Midbrain (tissue), 1 donor: Measurements from ENCODE around the gene MYZAP.

Source experiments
- DNase-seq: peaks from one replicate; lab custom pipeline; 2025; lab: John Stamatoyannopoulos, UW

Gene MYZAP

DNA sequence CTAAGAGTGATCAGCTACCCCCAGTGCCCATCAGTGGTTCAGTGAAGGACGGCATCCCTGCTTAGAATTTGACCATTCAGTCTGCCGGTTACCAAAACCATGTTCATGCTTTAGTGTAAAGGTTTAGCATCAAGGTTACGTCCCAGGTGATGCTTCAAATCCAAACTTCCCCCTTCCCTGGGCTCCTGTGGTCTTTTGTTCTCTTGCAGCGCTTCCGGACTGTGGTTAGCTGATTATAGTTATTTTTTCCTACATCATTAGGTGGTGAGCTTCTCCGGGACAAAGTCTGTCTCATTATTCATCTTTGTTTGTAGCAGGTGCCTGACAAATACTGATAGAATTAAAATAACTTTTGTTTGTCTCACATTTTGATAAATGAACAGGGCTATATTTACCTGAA, 28.3 kb upstream of the MYZAP start:
- no peak for DNase-seq

DNA sequence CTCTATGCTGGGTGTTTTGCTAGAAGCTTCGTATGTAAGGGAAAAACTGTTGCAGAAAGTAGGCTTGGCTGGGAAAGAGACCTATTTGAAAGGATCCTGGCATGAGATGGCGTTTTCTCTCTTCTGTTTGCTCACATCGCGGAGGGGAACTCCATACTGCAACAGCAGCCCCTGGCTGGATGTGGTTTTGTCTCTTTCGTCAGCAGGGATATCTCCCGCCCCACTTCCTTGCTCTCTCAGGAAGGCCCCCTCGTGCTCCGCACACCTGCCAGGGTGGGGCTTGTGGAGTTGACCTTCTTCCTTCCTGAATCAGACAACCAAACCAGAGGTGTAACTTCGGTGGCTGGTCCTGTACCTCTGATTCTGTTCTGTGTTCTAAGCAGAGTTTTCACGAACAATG, 26.4 kb upstream of the MYZAP start:
- no peak for DNase-seq

DNA sequence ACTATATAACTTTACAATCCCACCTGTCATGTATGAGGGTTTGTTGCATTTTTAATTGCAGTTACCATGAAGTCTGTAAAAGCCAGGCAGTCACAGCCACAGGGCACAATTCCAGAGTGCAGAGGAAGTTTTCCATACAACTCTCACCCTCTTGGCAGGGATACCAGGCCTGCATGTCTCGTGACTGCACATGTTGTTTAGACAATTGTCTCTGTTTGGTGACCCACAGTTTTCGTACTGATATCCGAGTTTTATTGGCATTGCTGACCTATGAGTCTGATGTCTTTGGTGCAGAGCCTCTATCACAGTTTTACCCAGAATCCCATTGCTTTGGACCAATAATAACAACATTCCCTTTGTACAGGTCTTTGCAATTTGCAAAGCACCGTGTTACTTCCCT, 24.9 kb upstream of the MYZAP start:
- no peak for DNase-seq

DNA sequence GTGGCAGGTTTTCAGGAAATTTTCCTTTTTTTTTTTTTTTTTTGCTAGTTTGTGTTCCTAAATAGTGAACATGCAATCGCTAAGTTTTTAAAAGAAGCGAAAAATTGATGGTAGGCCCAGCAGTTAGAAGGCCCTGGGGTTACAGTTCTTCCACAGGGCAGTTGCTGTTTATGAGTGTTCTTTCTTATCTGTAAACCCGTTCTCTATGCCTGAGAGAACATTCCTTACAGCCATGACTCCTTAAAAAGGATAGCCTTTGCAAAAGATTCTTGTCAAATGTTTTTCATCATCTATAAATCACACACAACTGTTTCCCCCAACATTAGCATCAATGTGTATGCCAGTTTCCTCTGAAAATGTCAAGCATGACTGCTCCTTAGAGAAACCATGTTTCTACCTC, 23.8 kb upstream of the MYZAP start:
- no peak for DNase-seq

DNA sequence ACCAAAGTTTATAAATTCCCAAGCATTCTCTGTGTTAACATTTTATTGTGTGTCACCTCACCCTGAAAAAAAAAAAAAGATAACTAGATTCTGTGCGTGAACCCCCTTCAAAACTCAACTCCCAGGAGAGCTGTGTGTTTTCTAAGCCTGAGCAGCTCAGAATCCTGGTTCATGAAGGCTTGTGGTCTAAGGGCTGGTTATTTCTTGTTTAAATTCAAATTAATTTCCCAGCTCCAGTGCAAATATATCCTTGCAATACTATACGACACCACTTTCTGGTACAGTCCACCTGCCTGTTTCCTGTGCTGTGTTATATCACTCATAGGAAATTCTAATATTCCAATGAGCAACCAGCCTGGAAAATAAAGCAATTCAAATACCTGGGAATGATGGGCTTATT, 23.4 kb upstream of the MYZAP start:
- no peak for DNase-seq

DNA sequence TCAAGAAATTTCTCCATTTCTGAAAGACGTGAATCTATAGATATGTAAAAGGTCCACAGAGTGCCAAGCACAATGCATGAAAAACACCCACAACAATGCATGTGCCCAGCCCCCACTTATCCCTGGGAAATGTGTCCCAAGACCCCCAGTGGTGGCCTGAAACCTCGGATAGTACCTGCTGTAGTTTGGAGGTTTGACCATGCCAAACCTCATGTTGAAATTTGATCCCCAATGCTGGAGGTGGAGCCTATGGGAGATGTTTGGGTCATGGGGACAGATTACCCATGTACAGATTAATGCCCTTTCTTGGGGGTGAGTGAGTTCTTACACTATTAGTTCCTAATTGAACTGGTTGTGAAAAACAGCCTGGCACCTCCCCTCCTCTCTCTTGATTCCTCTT, 21.4 kb upstream of the MYZAP start:
- no peak for DNase-seq

DNA sequence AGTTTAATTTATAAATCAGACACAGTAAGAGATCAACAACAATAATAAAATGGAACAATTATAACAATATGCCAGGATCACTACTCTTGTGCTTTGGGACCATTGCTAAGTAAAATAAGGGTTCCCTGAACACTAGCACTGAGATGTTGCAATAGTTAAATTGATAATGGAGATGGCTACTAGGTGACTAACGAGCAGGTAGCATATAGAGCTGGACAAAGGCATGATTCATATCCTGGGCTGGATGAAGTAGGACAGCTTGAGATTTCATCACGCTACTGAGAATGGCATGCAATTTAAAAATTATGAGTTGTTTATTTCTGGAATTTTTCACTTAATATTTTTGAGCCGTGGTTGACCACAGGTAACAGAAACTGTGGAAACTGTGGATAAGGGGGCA, 20.7 kb upstream of the MYZAP start:
- DNase-seq, result no peak

DNA sequence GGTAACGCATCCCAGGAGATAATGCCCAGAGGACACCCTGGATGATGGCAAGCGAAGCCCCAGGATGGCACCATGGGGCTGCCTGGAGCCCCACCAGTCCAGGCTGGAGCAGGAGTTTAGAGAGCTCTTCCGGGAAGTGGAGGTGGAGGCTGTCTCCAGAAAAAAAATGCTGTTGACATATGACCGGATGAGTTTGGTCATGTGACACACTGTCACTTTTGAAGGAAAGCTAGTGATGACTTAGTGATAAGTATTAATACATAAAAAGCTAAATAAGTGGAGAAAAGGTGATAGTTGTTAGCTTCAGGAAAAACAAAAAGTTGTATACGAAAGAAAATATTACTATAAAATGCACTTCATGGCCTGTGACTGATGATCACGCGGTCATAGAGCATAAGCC, 20.0 kb upstream of the MYZAP start:
- no peak for DNase-seq

DNA sequence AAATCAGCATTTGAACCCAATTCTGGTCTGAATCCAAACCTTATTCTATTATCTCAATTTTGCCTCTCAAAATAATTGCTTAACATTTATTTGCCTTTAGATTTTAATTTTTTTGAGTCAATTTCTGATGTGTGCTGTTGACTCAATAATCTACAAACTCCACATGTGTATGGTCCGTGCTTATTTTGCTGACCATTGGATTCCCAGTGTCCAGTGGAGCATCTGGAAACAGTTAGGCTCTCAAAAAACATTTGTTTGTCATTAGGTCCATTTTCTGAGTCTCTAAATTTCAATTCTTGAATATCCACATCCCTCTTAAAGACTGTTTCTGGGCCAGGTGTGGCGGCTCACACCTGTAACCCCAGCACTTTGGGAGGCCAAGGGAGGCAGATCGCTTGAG, 19.2 kb upstream of the MYZAP start:
- DNase-seq, result no peak

DNA sequence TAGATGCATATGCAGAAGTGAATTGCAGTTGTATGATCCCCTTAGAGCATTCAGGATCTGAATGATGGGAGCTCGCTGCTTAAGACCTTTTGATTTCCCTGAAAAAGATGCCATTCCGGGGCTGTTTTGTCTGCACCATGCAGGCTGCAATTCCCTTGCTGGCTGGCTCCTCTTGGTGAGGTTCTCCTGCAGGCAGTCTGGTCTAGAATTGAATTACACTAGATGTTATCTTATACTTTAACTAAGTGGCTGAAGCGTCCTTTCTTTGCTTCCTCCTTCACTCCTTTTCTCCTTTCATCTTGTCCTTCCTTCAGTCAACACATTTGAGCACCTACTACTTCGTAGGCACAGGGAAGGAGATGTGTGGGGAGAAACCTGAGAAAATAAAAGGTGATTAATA, 18.6 kb upstream of the MYZAP start:
- no peak for DNase-seq

DNA sequence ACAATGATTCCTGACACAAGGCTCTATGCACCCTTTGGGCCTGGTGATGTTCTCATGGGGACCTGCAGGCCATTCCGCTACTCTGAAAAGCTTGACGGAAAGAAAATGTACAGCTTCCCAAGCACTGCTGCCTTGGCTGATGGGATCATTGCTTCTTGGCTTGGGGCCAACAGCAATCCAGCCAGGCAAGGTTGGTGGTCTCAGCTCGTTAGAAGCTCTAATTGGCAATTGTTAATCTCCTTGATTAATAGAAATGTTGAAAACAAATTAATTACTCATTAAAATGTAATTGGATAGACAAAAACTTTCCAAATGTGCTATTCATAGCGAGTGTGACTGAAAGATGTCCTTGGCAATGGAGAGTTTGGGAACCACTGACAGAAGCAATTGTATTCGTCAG, 16.3 kb upstream of the MYZAP start:
- DNase-seq, result no peak

DNA sequence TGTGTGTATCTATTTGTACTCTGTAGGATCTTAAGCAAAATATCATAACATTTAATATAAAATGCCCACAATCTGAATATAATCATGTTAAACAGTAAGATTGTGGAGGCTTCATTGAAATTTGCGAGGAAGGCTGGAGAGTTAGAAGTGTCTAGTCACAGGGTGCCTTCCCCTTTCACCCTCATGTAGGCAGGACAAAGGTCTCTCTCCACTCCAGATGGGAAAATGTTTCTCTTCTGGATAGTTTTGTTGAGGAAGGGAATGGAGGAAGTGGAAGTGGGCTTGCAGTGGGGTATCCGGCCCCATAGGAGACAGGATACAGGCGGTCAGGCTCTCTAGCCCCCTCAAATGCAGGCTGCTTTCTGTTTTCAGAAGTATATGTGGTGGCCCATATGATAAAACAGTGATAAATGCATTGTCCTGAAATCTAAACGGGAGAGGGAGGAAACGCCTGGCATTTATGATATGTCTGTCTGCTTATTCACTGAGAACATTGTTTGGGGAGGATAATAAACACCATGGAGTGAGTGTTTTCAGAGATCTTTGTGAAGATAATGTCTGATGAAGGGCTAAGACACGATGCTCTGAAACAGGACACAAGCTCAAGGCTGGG, 13.3 kb upstream of the MYZAP start:
- no peak for DNase-seq

DNA sequence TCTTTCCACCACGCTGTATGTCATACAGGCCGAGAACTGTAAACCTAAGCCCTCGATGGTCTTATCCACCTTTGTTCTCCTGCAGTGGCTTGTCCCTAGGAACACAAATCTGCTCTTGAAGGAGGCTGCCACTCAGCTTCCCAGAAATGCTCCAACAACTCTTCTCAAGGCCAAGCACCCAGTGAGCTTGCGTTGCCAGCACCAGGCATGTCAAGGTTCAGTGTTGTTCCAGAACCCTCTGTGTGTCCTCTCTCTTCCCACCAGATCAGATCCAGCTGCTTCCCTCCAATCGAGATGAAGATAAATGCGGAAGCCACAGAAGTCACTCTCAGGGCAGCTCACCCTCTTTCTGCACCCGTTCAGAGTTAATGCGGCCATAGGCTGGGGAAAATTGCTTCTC, 11.3 kb upstream of the MYZAP start:
- DNase-seq, result no peak

DNA sequence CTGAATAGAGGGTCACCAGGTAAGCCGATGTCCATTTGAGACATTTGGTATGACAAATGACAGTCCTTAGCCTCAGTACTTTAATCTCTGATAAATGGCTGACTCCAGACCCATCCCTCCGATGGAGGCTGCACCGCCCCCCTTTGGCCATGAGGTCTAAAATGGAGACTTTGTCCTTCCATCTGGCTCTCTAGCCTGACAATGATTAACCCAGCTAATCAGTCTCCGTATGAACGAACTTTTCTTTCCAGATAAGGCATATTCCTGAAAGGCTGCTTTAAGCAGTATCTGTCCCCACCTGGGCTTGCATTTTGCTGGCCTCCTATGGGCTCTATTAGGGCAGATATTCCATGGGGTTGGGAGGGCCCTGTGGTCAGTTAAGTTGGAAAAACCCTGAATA, 10.8 kb upstream of the MYZAP start:
- DNase-seq, result no peak

DNA sequence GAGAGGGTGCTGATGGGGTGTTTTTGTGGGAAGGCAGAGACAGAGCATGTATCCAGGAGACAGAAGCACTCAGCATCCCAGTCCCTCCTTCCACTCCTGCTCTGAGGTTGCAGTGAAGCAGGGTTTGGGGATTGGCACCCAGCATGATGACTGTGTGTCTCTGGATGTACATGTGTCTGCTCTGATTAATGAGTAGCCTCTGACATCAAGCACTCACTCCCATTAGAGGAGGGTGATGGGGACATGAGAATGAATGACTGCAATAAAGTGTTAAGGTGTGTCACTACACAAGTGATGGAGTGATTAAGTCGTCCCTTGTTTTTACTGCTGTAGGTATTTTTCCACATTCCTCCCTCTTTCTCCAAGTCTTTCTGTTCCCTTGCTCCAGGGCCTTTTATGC, 9.6 kb upstream of the MYZAP start:
- DNase-seq, result no peak

DNA sequence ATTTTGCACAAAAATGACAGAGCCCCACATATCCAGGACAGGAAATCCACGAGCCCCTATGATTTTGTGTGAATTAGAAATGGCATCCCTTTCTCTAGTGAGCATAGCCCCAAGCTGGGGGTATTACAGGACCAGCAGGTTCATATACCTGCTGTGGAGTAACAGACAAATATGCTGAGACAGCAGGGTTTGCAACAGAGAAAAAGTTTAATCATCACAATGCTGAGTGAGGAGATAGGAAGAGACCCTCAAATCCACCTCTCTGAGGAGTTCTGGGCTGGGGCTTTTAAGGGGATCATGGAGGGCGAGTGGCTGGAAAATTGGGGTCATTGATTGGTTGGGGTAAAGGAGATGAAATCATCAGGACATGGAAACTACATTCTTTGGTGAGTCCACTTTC, 8.4 kb upstream of the MYZAP start:
- no peak for DNase-seq

DNA sequence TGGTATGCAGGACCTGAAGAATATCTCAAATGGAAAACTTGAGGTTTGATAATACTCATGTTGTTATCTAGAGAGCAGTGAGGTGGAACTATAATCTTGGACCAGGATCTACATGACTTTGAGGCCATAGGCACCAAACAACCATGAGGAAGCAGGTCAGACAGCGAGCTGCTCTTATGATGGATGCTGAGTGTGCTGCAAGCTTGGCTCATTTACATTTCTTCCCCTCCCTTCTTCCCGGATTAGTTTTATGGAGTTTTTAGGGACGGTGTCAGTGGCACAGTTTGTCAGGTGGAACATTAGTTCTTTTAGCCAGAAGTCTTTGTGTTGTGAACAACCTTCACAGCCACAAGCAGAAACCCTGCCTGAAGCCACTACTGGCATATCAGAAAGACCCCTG, 8.0 kb upstream of the MYZAP start:
- DNase-seq, result no peak

DNA sequence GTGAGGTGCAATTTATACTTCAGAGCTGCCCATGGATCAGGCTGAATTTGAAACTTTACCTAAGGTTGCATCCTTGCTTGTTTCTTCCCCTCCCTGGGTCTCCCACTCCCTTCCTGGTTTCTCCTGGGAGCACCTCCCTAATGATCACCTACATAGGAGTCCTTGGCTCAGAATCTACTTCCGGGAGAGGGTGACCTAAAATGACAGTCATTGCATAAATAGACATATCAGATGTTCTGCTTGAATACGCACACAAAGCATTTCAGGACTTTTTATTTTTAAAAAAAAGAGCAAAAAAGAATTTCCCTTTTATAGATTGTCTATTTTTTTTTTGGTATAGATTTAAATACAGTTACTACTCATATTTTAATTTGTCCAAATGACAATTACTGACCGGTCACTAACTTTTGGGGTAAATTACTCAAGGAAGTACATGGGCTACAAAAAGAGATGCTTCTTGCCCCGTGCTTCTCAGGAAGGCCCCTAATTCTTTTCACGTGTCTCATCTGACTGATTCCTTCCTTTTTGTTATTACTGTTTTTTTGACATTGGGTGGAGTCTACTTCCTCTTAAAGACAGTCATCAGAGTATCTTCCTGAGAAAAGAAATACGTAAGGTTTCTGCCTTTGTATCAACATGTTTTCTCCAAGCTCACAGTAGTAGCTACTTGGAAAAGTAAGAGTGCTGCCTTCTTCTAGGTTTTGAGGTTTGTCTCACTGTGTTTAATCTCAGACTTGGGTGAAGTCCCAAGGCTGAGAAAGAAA, 4.9 kb upstream of the MYZAP start:
- no peak for DNase-seq

DNA sequence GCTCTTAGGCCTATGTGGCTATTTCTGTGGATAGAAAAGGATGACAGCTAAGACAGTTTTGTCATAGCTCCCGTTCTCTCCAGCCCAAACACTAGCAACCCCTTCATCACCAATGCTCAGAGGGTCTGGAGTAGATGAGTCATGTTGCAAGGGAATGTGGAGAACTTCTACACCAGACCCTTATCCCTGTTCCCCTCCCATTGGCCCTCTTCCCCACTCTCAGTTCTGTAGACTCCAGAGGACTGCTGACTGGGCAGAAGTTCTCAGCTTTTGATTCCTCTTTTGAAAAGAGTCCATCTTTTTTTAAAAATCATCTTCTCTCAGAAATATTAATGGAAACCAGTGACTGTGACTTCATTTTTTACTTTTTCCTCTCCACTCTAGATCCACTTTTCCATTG, 2.4 kb upstream of the MYZAP start:
- DNase-seq, result no peak

DNA sequence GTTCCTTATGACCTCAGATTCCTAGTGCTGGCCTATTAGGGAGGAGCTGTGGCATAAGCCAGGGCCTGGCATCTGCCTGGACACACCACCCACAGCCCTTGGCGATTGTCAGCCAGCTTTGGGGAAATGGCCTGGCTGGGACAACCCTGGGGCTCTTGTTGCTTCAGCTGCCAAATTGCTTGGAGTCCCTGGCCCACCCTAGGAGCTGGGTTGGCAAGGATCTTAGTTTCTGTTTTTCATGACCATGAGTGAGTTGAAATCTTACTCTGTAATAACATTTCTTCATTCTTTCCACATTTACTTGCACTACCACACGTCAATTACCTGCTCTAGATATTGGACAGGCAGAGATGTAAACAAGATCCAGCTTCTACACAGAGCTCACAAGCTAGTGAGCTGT, 1.9 kb upstream of the MYZAP start:
- no peak for DNase-seq

DNA sequence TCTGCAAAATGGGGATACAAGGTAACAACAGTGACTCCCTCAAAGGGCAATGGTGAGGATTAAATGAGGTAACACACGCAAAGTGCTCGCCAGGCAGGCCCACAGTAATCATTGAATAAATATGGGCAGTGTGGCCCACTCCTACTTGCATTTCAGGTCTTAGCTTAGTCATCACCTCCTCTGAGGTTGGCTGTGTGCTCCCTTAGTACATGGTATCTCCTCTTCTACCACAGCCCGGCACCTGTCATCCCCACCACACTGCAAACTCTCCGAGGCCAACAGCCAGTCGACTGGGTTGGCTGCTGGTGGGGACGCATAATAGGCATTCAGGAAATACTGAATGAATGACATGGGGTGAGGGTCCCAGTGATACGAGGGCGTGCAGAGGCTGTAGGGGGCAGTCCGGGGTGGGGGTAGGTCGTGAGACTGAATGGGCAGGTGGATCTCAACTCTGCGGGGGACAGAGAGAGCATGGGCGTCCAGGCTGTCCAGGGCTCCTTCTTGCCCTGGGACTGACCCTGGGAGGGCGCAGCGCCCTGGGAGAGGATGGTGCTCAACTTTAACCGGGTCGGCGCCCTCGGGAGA, 375 bp upstream of the MYZAP start:
- DNase-seq, result no peak

DNA sequence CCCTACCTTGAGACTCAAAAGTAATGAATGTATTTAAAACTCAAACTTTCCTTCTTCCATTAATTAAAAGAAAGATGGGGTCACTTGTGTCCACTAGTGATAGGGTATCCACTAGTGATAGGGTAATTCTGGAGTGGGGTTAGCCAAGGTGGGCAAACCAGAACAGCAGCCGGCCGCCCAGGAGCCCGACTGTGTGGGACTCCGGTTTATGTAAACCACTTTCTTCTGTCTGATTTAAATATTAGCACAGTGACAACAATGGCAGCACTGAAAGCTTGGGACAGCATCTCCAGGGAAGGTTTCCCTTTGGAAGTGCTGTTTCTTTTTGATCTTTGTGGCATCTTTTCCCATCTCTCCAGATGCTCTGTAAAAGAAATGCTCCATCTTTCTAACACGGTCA, 722 bp downstream of the MYZAP start:
- no peak for DNase-seq

DNA sequence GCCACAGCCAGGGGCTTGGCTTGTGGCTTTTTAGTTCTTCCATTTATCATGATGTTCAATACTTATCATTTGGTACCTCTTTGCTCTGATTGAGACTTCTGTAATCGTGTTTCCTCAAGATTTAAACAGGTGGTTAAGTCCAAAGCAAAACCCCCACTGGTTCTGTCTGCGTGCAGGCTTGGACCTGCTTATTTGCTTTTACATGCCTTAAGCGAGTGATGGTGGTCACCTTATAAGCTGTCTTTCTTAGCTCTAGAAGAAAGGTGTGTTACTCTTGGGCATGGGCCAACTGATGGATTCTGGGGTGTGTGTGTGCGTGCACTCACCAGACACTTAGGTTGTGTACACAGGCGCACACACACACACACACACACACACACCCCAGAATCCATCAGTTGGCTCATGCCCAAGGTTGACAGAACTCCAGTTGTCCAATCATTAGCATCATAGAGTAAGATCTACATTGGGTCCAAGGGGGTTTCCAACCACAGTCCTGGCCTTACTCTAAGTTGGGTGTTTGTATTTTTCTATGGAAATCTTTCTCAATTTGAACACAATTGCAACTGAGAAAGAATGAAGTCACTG, 1.2 kb downstream of the MYZAP start:
- no peak for DNase-seq
